Activated CD4-positive, CD25-positive, alpha-beta regulatory T cell treated with anti-CD3 and anti-CD28 coated beads, Interleukin-2, amount 50 U/mL, for 72 hours (primary cell): Measurements from ENCODE around the gene CBR1.
"Not testable (repeated sequence)": the region's sequence is repeated elsewhere in the genome, so short reads cannot be mapped to it uniquely, and the experiment has no call there.

Source experiments
- DNase-seq: peaks from one replicate; pipeline ENCODE4 v3.0.0; 2021

Gene CBR1

DNA sequence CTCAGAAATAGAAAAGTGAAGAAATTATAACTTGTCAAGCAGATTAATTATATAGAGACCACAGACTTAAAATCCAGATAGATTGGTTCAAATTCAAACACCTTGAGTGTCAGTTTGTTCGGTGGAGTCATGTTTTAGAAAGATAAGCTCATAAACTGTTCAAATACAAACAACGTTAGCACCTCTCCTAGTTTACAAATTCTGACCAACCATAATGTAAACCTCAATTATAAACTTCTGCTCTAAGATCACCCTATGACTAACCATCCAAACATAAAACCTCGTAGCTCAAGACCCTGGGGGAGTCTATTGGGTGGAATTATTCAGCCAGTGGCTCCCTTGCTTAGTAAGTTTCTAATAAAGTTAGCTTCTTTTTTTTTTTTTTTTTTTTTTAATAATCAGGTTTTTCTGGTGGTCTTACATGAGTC lies 12.4 kb downstream of the CBR1 start:
- no peak for DNase-seq

DNA sequence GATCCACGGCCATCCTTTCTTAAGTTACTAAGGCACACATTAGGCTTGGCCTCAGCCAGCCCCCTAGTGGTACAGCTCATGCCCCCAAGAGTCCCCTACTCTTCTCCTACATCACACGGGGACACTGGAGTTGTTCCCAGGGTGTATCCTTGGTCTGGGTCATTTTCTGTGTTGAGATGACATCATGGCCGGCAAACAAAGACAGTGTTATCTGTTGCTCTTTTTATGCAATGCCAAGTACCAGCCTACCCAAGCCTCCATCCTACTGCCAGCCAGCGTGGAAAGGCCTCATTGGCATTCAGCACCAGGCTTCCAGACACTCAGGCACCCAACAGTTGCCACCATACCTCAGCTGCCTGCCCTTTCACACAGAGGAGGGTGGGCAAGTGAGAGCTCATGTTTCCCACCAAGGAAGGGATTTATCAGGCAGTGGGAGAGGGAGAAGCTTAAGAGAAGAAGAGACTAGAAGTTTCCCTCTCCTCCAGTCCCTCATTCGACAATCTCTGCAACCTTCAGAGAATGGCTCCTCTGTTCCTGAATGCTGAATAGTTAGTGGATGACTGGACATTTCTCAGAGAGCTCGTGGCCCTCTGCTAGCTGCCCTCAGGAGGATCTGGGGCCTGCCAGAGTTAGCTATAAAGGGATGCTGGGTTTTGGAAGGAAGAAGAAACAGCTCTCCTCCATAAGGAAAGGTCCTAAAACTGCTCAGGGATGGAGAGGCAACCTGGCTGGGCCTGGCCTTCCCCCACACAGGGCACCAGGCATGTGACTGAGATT lies 17.7 kb downstream of the CBR1 start:
- no peak for DNase-seq

DNA sequence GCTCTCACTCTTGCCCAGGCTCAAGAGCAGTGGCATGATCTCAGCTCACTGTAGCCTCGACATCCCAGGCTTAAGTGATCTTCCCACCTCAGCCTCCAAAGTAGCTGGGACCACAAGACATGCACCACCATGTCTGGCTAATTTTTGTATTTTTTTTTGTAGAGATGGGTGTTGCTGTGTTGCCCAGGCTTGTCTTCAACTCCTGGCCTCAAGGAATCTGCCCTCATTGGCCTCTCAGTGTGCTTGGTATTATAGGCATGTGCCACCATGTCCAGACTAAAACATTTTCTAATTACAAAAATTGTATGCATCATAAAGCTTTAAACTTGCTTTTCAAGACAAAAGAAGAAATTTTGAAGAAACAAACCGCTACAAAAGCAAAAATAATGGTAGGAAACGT lies 20.1 kb downstream of the CBR1 start:
- no peak for DNase-seq

DNA sequence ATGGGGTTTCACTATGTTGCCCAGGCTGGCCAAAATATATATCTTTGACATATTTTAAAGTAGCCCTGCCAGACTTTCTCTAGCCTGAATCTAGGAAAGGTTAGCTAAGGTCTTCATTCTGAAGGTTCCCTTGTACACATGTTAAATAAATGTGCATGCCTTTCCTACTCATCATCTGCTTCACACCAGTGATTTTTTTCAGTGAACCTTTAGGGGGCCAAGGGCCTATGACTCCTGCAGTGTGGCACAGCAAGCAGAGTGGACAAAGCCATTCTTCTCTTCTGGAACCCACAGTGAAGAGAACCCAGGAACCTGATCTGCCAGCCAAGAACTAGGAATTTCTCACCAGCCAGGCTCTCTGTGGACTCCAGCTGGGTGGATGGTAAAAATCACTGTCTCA lies 22.9 kb downstream of the CBR1 start:
- DNase-seq, result no peak

DNA sequence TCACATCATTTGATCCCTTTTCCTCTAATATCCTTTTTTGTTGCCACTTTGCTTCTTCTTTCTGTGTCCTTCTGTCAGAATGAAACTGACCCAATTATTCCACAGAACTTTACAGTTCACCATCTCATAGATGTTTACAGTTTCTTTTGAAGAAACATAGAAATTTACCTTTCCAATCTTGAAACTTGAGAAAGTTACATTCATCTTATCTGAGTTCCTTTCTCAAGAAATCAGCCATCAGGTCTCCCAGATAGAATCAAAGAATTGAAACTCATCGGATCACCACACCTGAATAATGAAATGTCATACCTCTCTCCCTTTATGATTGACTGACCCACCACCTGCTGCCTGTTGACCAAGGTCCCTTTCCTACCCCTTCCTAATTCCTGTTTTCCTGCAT lies 23.7 kb downstream of the CBR1 start:
- no peak for DNase-seq

DNA sequence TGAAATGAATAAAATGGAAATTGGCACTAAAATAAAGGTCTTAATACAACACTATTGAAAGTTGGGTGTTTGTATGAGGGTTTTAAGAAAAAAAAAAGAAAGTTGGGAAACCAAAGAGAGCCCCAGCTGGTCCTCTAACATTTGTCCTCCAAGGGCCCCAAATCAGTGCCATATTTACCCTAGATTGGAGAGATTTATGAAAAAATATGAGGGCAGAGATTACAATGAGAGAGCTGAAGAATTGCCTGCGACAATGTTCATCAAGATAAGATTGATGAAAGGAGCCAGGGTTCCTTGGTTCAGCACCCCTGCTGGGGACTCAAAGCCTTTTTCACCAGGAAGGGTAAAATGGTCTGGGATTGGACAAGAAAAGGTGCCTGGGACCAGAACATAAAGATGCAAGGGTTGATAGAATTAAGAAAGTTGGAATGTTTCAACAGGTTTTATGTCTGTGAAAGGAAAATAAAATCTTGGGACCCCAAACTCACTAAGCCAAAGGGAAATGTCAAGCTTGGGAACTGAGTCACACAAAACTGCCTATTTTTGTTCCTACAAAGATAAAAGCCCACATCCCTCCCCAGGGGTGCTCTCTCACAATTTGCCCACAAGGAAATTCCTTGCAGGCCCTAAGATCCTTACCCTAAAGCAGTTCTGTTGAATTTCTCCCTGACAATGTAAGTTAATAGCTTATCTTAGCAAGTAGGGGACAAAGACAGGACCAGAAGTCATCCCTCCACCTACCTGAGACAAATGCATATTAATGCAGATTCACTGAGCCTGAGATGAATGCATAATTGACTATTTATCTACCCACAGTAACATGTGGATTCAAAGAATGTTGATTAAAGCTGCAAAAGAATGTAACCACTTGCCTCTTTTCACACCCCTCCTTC lies 26.8 kb downstream of the CBR1 start:
- DNase-seq, result no peak

DNA sequence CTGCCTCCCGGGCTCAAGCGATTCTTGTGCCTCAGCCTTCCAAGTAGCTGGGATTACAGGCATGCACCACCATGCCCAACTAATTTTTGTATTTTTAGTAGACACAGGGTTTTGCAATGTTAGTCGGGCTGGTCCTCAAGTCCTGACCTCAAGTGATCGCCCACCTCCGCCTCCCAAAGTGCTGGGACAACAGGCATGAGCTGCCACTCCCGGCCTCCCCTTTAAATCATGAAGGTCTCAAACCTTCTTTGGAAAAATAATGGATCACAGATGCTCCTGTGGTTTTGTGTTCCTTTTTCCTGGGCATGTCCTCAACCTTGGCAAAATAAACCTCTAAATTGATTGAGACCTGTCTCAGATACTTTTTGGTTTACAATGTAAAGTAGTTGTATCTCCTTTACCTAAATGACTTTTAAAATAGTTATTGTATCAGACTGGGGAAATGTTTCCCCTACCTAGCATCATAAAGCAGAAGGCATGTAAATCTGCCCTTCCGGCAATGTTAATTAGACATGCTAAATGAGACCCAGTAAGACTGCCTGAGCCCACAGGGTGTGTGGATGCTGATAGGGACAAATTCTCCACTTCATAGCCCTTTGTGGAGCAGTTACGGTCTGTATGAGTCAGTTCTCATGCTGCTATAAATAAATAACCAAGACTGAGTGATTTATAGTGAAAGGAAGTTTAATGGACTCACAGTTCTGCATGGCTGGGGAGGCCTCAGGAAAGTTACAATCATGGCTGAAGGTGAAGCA lies 27.8 kb downstream of the CBR1 start:
- DNase-seq, result no peak

DNA sequence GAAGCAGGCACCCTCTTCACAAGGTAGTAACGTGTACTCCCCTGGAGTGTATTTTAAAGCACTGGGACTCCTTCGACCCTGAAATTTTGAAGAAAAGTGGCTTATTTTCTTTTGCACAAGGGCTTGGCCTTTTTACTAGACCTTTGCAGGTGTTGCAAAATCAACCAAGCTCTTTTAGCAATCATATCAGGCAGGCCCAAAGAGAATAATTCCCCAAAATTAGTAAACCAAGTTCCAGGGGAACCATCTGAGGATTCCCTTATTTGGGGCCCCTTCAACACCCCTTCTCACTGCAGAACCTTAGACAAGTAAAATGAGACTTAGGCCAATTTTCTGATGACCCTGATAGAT lies 28.3 kb downstream of the CBR1 start:
- DNase-seq, result no peak

DNA sequence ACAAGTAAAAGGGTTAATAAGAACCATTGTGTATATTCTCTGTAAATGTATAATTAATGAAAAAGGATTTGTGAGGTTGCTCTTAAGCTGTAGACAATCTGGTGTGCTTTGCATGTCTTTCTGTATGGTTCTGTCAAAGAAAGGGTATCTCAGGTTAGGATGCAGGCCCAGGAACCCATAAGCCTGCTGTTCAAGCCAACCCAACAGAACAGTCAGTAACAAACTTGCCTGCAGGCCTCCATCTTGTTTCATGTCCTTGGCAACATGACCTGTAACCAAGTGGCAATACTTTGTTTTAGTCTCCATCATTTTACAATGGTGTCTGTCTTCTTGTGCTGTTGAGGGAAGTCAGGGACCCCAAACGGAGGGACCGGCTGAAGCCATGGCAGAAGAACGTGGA lies 29.2 kb downstream of the CBR1 start:
- no peak for DNase-seq

DNA sequence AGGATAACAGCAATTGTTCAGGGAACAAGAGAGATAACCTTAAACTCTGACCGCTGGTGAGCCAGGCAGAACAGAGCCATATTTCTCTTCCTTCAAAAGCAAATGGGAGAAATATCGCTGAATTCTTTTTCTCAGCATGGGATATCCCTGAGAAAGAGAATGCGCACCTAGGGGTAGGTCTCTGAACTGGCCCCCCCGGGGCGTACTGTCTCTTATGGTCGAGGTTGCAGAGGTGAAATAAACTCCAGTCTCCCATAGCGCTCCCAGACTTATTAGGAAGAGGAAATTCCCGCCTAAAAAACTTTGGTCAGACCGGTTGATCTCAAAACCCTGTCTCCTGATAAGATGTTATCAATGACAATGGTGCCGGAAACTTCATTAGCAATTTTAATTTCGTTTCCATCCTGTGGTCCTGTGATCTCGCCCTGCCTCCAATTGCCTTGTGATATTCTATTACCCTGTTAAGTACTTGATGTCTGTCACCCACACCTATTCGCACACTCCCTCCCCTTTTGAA lies 29.9 kb downstream of the CBR1 start:
- DNase-seq, result not testable (repeated sequence)

DNA sequence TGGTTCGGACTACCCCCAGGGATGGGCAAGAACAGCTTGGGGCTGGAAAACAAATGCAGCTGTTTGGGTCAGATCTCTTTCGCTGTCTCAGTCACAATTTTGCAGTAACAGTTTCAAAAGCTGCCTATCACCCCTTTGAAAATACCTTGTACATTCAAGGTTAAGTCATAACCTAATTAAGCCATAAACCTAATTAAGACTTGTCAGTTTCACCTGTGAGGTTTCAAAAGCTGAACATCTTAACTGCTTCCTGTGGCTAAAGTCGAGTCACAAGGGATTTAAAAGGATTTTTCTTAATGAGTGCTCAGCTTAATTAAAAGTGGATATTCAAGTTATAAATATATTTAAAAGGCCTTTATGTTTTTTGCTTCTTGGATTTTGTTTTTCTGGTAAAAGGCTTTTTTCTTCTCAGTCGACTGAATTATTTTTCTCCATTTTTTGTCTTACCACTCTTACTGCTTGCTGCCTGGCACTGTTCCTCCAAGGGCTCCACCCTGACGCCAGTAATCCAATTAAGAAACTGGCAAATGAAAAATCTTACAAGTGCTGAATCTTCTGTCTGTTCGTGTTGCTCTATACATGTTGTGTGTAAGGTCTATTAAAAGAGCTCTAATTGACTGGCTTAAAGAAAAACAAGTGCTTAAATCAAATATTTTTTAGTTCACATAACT lies 31.3 kb downstream of the CBR1 start:
- no peak for DNase-seq

DNA sequence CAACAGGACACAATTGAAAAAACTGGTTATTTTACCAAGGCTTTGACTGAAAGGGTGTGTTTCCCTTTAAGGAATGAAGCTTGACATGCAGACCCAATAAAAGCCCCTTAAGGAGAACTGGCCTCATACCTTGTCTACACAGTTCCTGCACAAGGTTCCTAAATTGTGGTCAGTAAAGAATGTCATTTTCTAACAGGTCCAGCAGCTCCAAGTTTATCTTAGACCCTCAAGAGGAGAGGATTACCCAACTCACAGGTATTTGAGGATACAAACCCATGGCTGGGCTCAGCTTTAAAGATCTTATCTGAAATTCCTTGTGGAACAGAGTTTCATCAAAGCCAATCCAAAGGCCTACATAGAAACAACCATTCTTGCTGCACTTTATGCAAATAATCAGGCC lies 33.6 kb downstream of the CBR1 start:
- no peak for DNase-seq

DNA sequence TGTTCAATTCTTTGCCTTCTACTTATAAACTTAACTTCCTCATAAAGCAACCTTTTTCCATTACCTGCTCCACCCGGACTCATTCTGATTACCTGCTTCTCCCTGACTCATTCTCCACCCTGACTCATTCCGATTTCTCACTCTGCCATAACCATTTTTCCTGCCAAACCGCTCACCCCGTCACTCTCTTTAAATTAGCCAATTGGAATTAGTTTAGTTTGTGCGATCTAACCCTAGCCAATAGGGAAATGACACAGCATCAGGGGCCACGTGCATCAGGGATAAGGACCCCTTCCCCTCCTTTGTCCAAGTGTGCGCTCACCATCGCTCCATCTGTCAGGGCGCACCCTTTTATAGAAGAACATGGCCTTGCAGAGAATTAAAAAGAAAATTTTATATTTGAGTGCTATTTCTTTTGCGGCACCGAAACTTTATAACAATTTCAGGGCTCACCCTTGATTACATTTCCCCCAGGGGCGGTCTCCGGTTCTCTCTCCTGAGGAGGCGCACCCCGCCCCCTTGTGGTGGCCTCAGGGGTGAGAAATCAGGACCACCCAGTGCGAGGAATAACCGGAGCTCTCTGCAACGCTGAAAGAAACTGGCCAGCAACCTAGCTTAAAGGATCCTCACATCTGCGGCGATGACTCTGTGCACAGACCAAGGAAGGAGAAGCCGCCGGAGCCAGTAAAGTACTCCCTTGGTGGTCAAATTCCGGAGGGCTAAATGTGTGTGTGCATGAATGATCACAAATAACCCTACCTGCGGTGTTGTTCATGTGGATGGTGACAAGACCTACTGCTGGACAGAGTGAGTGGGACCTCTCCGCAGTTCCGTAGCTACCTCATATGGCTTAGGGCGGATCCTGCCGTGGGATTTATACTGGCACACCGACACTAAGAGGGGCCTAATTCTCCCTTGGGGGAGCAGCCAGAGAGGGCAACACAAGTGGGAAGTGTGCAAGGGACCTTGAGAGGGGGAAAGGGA lies 34.8 kb downstream of the CBR1 start:
- DNase-seq, result peak; percentile 43

DNA sequence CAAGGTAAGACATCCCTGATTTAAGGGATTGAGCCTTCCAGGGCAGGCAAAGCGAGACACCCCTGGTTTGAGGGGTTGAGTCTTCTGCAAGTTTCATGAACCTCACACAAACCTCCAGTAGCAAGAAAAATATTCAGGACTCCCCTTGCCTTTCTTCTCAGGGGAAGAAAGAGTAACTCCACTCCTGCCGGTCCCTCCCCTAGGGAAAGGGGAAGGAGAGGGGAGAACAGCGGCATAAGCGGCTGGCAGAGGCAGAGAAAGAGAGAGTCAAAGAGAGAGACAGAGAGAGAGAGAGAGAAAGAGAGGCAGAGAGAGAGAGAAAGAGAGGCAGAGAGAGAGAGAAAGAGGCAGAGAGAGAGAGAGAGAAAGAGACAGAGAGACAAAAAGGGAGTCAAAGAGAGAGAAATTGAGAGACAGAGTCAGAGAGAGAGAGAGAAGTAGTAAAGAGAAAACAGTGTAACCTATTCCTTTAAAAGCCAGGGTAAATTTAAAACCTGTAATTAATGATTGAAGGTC lies 35.6 kb downstream of the CBR1 start:
- no peak for DNase-seq

DNA sequence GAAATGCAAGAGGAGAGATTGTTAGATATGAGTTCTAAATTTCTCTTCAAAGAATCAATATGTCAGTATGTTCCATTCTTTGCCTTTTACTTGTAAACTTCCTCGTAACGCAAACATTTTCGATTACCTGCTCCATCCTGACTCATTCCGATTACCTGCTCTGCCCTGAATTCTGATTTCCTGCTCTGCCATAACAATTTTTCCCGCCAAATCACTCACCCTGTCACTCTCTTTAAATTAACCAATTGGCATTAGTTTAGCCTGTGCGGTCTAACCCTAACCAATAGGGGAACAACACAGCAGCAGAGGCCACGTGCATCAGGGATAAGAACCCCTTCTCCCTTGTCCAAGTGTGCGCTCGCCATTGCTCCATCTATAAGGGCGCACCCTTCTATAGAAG lies 40.0 kb downstream of the CBR1 start:
- no peak for DNase-seq

DNA sequence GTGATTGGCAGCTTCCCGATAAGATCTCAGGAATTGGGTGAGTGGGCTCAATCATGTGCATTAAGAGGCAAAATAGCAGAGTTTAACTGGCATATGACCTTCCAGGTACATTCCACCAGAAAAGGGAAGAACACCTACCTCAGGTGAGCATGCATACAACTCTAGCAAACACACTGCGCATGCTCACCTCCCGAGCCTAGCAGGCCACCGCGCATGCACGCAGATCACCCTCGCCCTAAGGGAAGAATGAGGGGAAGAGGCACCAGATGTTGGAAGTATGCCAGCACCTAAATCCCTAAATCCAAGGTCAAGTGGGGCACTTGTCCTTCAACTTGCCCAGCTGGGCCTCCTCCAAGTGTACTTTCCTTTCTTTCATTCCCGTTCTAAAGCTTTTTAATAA lies 41.4 kb downstream of the CBR1 start:
- no peak for DNase-seq

DNA sequence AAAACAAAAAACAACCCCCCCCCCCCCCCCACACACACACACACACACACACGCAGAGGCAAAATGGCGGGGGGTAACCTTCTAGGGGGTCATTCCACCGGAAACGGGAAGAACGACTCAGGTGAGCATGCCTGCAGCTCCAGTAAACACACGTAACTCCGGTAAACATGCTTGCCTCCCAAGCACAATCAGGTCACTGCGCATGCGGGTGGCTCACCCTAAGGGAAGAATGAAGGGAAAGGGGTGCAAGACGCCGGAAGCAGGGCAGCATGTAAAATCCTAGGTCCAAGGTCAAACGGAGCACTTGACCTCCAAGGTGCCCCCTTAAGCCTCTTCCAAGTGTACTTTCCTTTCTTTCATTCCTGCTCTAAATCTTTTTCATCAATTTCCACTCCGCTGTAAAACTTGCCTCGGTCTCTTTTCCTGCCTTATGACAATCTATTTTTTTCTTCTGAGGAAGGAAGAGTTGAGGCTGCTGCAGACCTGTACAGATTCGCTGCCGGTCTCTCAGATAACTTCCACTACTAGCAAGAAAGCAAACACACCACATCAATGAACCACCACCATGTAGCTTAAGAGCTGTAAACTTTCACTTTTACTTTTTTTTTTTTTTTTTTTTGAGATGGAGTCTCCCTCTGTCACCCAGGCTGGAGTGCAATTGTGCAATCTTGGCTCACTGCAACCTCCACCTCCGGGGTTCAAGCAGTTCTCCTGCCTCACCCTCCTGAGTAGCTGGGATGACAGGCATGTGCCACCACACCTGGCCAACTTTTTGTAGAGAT lies 44.0 kb downstream of the CBR1 start:
- no peak for DNase-seq

DNA sequence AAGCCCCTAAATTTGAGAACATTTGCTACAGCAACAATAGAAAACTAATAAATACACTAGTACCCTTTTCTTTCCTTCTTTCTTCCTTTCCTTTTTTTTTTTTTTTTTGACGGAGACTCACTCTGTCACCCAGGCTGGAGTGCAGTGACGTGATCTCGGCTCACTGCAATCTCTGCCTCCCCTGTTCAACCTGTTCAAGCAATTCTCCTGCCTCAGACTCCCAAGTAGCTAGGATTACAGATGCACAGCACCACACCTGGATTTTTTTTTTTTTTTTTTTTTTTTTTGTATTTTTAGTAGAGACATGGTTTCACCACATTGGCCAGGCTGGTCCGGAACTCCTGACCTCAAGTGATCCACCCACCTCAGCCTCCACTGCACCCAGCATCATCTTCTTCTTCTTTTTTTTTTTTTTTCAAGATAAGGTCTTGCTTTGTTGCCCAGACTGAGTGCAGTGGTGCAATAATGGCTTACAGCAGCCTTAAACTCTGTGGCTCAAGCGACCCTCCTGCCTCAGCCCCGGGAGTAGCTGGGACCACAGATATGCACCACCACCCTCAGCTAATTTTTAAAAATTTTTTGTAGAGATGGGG lies 45.4 kb downstream of the CBR1 start:
- DNase-seq, result no peak

DNA sequence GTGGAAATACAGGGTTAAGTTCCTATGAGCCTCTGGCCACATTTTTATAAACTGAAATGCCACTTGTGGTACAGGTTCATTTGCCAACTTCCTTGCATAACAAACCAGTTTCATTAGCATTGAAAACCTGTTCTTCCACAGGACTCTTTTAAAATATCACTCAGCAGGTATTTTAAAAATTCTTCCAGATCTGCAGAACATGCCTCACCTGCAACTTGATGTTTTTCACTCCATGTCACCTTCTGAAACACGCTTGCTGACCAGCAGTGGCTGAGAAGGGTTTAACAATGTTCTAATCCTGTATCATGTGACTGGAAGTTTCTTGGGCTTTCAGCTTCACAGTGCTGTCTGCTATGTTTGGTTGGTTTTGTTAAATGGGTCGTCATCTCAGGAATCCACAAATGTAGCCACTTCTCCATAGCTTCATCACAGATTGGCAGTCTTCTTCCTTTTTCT lies 47.5 kb downstream of the CBR1 start:
- no peak for DNase-seq

DNA sequence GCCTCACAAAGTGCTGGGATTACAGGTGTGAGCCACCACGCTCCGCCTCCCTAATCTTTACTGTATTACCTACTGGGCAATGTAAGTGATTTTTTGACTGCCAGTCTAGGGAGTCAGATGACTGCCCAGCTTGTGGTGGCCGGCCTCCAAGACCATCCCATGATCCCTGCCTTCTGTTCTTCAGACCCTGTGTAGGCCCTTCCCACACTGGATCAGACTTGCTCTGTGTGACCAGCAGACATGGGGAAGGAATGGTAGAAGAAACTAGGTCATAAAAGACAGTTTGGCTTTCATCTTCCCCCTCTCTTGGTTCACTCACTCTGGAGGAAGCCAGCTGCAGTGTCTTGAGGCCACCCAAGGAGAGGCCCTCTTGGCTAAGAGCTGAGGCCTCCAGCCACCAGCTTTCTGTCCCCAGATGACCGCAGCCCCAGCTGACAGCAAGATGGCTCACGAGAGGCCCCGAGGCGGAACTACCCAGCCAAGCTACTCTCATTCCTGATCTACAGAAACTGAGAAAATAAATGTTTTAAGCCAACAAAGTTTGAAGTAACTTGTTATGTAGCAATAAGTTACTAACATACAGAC lies 50.6 kb downstream of the CBR1 start:
- DNase-seq, result no peak
